ENCODE measurements around the gene SPON2.

SPON2 gene

GRCh38 chr4:1207157-1207470 lies 34.7 kb upstream of the SPON2 start:
- peaks cover 26% of the 10 kb centered on the region for H3K4me1 Mint-ChIP-seq
- peaks cover 8% of the 10 kb centered on the region for H3K36me3 Mint-ChIP-seq (ENCODE audit: low read depth)
- TF ChIP-seq, protein P1, sequence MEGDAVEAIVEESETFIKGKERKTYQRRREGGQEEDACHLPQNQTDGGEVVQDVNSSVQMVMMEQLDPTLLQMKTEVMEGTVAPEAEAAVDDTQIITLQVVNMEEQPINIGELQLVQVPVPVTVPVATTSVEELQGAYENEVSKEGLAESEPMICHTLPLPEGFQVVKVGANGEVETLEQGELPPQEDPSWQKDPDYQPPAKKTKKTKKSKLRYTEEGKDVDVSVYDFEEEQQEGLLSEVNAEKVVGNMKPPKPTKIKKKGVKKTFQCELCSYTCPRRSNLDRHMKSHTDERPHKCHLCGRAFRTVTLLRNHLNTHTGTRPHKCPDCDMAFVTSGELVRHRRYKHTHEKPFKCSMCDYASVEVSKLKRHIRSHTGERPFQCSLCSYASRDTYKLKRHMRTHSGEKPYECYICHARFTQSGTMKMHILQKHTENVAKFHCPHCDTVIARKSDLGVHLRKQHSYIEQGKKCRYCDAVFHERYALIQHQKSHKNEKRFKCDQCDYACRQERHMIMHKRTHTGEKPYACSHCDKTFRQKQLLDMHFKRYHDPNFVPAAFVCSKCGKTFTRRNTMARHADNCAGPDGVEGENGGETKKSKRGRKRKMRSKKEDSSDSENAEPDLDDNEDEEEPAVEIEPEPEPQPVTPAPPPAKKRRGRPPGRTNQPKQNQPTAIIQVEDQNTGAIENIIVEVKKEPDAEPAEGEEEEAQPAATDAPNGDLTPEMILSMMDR (IDR thresholded peaks at IDR 0.05), result no peak
- no peaks in the 10 kb centered on the region for H3K9me3 Mint-ChIP-seq
- H3K4me3 Mint-ChIP-seq, result no peak overlapping the region
- peaks cover 2% of the 10 kb centered on the region for H3K27me3 Mint-ChIP-seq (ENCODE audit: low read depth, poor library complexity)
- H3K27ac Mint-ChIP-seq, result no peak overlapping the region
- DNase-seq, result no peak

DNA sequence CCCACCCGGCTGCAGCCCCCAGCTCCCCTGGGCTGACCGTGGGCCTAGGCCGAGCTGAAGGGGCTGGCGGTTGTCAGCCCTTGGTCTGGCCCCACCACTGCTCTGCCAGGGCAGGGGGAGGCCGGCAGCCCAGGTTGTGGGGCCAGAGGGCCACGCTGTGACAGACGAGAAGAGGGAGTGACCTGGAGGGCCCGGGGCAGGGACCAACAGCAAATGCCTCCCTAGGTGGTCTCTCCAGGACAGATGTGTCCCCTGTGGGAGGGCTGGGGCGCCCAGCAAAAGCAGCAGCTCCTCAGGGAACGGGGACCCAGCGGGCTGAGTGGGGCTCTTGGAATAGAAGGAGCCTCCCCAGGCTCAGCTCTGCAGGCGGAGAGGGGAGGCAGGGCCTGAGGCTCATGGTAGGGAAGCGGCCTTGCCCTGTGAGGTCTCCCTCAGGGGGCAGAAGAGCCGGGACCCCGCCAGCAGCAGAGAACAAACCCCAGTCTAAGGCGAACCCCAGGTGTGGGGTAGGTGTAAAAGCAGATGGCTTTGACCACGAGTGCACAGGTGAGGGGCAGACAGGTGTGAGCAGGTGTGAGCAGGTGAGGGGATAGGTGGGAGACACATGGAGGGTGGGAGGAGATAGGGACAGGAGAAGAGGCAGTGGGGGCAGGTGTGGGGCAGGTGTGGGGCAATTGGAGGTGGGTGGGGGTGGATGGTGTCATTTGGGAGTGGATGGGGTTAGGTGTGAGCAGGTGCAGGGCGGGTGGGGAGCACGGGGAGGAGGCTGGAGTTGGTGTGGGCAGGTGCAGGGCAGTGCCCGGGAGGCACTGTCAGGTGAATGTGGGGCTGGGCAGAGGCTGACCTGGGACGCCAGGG lies 34.1 kb upstream of the SPON2 start:
- peaks cover 31% of the 10 kb centered on the region for H3K4me1 Mint-ChIP-seq
- peak overlapping the region; percentile 75 for H3K27ac Mint-ChIP-seq
- peaks cover 2% of the 10 kb centered on the region for H3K27me3 Mint-ChIP-seq (ENCODE audit: low read depth, poor library complexity)
- TF ChIP-seq, protein P1 (IDR thresholded peaks at IDR 0.05), result no peak
- no peaks in the 10 kb centered on the region for H3K9me3 Mint-ChIP-seq
- peaks cover 8% of the 10 kb centered on the region for H3K36me3 Mint-ChIP-seq (ENCODE audit: low read depth)
- no peak for DNase-seq
- H3K4me3 Mint-ChIP-seq, result no peak overlapping the region

GRCh38 chr4:1205586-1206298 lies 33.4 kb upstream of the SPON2 start:
- Mint-ChIP-seq H3K27ac (no peak overlapping the region), H3K9me3 (no peaks in the 10 kb centered on the region), H3K4me1 (peaks cover 31% of the 10 kb centered on the region), H3K36me3 (ENCODE audit: low read depth) (peaks cover 8% of the 10 kb centered on the region), H3K27me3 (ENCODE audit: low read depth, poor library complexity) (peaks cover 2% of the 10 kb centered on the region), H3K4me3 (no peak overlapping the region)
- TF ChIP-seq, protein P1 (IDR thresholded peaks at IDR 0.05), result no peak
- DNase-seq, result no peak

DNA sequence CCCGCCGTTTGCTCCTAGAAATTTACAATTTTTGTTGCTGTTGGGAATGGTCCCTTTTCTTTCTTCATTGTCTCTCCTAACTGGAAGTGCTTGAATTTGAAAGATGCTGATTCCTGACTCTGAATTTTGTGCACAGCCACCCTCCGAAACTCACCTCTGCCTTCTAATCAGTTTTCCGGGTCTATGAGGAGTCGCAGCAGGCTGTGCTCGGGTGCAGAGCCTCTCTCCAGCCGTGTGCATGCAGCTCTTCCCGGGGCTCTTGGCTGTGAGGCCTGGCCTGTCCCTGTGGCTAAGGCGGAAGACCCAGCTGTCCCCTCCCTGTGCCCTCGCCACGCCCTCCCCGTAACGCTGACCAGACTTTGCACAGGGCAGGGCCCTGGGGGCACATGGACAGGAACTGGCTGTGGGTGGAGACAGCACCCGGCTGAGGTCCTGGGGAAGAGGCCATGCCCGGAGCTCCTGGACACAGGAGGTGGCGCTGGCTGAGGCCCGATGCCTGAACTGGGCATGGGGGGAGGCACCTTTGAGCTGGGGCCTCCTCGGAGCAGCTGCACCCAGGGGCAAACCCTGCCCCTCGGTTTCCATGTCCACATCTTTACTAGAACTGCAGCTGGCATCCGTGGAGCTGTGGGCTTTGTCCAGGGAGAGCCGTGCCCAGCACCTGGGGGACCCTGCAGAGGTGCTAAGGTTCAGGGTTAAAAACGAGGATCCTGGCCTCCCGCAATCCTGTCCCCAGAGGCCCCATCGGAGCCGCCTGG lies 32.6 kb upstream of the SPON2 start:
- peaks cover 30% of the 10 kb centered on the region for H3K4me1 Mint-ChIP-seq
- H3K4me3 Mint-ChIP-seq, result no peak overlapping the region
- peaks cover 2% of the 10 kb centered on the region for H3K27me3 Mint-ChIP-seq (ENCODE audit: low read depth, poor library complexity)
- H3K36me3 Mint-ChIP-seq (ENCODE audit: low read depth), result peaks cover 8% of the 10 kb centered on the region
- peak overlapping the region; percentile 94 for H3K27ac Mint-ChIP-seq
- no peaks in the 10 kb centered on the region for H3K9me3 Mint-ChIP-seq
- TF ChIP-seq, protein P1 (IDR thresholded peaks at IDR 0.05), result no peak
- DNase-seq, result no peak

- Mint-ChIP-seq H3K27ac (peak overlapping the region; percentile 94), H3K36me3 (ENCODE audit: low read depth) (peaks cover 8% of the 10 kb centered on the region), H3K9me3 (no peaks in the 10 kb centered on the region), H3K4me3 (no peak overlapping the region), H3K27me3 (ENCODE audit: low read depth, poor library complexity) (peaks cover 2% of the 10 kb centered on the region), H3K4me1 (peaks cover 23% of the 10 kb centered on the region)
- no peak for DNase-seq
- TF ChIP-seq, protein P1 (IDR thresholded peaks at IDR 0.05), result no peak
Observed at GRCh38 chr4:1204286-1204827, 32.0 kb upstream of the SPON2 start.
